Ascending aorta (tissue), 2 donors: Measurements from ENCODE around the gene RFTN1. TPM values are rescaled to one million over a fixed set of nuclear protein-coding genes. Genes with fewer than 3 reads are reported as not detected.

Experiments used
- DNase-seq, 2 donors: peaks; one replicate each; pipeline ENCODE4 v3.0.0-alpha.2; 2019; ENCODE audit warnings: low spot score in 2 of 2
- H3K27ac ChIP-seq, 2 donors: fragments of 200-600 bp; sonication (generic); one replicate each; pipeline ENCODE4 v1.5.1; 2016 to 2017; ENCODE audit warnings: mild to moderate bottlenecking in 1 of 2
- H3K27me3 ChIP-seq: fragments of 200-600 bp; sonication (generic); one replicate; pipeline ENCODE4 v1.5.1; 2017
- H3K36me3 ChIP-seq, 2 donors: fragments of 200-600 bp; sonication (generic); one replicate each; pipeline ENCODE4 v1.5.1; 2016
- H3K4me1 ChIP-seq, 2 donors: fragments of 200-600 bp; sonication (generic); one replicate each; pipeline ENCODE4 v1.5.1; 2016 to 2017; ENCODE audit warnings: mild to moderate bottlenecking in 1 of 2
- H3K4me3 ChIP-seq, 2 donors: fragments of 200-600 bp; sonication (generic); one replicate each; pipeline ENCODE4 v1.5.1; 2016 to 2017; ENCODE audit warnings: mild to moderate bottlenecking in 1 of 2
- H3K9me3 ChIP-seq, 2 donors: fragments of 200-600 bp; sonication (generic); one replicate each; pipeline ENCODE4 v1.5.1; 2016
- intact Hi-C: fragments of 100-400 bp; cut with DNase I; formaldehyde crosslinking; loops from one replicate; pipeline ENCODE4 v1.15.1; 2023
- total RNA-seq: library from RNA; depleted of rRNA; stranded (reverse); fragments of >200 nt; gene quantifications from one replicate; pipeline ENCODE4 v1.1.0, GENCODE V29; 2016
- TF ChIP-seq, protein P1 (sequence below), 3 experiments: fragments of 200-600 bp in 2 of 3; fragments of 450-650 bp in 1 of 3; sonication (generic) in 2 of 3; IDR thresholded peaks; one replicate each; pipeline ENCODE4 v1.5.1; 2016 to 2019; ENCODE audit warnings: antibody characterized with exemption in 3 of 3, mild to moderate bottlenecking in 1 of 3, moderate library complexity in 1 of 3

The RFTN1 gene
- total RNA-seq, 1 donor from 2014 or later: 72.6 TPM

DNA sequence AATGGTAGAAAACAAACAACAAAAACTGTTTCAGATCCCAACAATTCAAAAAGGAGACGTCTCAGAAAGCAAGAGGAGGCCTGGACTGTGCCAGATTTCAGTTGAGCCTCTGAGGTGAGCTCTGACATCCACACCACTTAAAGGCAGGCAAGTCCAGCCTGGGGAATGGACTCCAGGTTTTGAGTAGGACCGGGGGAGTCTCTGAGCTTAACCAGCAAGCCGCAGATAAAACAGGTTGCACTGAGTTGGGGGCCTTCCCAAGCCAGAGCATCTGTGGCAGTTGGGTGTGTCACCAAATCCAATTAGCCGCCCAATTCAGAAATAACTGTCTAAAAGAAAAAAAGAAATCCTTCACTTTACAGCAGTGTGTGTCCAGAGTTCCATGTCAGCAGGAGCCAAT is 193.8 kb downstream of the RFTN1 start:
- Histone ChIP-seq H3K36me3 (peaks cover 41 to 72% of the 10 kb centered on the region in 2 donors), H3K4me1 (no peaks in the 10 kb centered on the region), H3K27me3 (no peaks in the 10 kb centered on the region), H3K9me3 (no peaks in the 10 kb centered on the region), H3K4me3 (no peak overlapping the region), H3K27ac (no peak overlapping the region)
- TF ChIP-seq, protein P1, sequence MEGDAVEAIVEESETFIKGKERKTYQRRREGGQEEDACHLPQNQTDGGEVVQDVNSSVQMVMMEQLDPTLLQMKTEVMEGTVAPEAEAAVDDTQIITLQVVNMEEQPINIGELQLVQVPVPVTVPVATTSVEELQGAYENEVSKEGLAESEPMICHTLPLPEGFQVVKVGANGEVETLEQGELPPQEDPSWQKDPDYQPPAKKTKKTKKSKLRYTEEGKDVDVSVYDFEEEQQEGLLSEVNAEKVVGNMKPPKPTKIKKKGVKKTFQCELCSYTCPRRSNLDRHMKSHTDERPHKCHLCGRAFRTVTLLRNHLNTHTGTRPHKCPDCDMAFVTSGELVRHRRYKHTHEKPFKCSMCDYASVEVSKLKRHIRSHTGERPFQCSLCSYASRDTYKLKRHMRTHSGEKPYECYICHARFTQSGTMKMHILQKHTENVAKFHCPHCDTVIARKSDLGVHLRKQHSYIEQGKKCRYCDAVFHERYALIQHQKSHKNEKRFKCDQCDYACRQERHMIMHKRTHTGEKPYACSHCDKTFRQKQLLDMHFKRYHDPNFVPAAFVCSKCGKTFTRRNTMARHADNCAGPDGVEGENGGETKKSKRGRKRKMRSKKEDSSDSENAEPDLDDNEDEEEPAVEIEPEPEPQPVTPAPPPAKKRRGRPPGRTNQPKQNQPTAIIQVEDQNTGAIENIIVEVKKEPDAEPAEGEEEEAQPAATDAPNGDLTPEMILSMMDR (IDR thresholded peaks at IDR 0.05): no peak
- intact Hi-C loops: no loop called here
- DNase-seq: no peak

DNA sequence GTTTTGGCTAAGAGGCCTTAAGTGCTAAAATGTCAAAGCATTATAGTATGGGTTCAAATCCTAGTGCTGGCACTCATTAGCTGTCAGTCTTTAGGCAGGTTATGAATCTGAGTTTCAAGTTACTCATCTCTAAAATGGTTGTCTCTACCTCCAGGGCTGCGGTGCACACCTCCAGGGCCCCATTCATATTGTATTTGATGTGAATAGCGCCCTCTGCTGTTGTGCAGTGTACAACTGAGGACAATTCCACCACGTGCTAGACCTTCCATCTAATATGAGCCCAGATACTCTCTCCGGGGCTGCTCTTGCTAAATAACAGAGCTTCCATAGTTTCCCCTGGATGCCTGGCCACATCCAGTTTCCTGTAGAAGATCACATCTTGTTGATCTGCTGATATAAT is 194.2 kb downstream of the RFTN1 start:
- Histone ChIP-seq H3K9me3 (no peaks in the 10 kb centered on the region), H3K27me3 (no peaks in the 10 kb centered on the region), H3K4me1 (no peaks in the 10 kb centered on the region), H3K36me3 (peaks cover 43 to 72% of the 10 kb centered on the region in 2 donors), H3K27ac (no peak overlapping the region), H3K4me3 (no peak overlapping the region)
- intact Hi-C loops: no loop called here
- no peak for DNase-seq
- TF ChIP-seq, protein P1 (IDR thresholded peaks at IDR 0.05): no peak

DNA sequence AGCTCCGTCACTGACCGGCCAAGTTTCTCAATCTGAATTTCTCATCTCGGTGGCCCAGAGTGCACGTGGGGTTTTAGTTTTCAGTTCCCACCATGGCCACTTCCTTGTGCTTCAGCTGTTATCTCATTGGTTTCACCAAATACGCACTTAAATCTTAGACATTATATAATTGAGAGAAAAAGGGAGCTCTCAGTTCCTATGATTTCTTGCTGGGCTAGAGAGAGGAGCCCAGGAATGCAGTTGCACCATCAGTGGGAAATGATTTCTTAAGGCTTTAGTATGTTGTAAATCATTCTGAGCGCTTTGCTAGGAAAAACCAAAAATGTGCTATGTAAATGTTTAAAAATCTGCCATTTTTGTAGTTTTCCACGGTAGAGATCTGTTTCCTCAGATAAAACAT is 195.3 kb downstream of the RFTN1 start:
- TF ChIP-seq, protein P1 (IDR thresholded peaks at IDR 0.05): no peak
- no peaks in the 10 kb centered on the region for H3K4me1 ChIP-seq
- no peak for DNase-seq
- H3K4me3 ChIP-seq: no peak overlapping the region
- no peaks in the 10 kb centered on the region for H3K9me3 ChIP-seq
- H3K27ac ChIP-seq: no peak overlapping the region
- H3K27me3 ChIP-seq: no peaks in the 10 kb centered on the region
- H3K36me3 ChIP-seq: peaks cover 49 to 69% of the 10 kb centered on the region in 2 donors
- intact Hi-C loops: no loop called here

DNA sequence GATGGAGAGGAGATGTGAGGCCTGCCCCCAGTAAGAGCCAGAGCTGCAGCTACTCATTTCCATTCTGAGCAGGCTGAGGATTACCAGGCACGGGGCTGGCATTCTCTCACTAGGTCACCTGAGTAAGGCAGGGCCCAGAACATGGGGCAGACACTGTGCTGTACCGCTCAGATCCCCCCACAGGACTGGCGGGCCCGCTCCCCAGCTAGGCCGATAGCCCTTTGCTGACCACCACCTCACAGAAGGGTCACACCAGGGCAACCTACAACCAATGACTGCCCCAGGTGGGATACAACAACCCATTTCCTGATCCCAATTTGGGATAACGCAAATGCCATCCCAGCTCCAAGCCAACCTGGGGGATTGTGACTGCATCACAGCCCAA is 195.9 kb downstream of the RFTN1 start:
- TF ChIP-seq, protein P1 (IDR thresholded peaks at IDR 0.05): no peak
- Histone ChIP-seq H3K27ac (no peak overlapping the region), H3K4me3 (no peak overlapping the region), H3K9me3 (no peaks in the 10 kb centered on the region), H3K27me3 (no peaks in the 10 kb centered on the region), H3K36me3 (peaks cover 45 to 67% of the 10 kb centered on the region in 2 donors), H3K4me1 (no peaks in the 10 kb centered on the region)
- intact Hi-C loops: no loop called here
- no peak for DNase-seq

DNA sequence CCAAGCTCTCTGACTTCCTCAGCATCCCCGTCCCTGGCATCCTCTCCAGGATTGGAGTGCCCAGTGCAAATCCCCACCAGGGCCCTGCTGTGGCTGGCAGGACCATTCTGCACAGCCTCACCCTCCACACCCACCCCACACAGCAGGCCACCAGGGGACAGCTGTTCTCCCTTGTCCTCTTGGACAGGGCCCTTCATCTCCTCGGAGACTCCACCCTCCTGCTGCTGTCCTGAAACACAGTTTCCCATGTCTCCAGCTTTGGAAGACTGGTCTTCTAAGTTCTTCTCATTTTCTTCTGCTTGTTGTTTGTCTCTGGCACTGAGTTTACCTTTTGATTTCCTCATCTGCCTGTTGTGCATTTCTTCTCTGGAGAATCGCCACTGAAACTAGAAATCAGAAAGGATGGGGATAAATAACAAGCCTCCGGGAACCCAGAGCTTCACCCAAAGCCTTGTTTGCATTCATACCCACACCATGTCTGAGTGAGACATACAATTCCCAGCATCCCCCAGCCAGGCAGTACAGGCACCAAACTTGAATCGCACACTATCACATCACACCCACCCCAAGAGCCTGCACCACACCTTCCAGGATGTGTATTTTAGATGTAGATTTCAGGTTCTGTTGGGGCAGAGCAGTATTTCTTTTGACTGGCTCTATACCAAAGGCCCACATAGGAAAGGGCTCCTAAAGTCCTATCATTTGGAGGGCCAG is 196.5 kb downstream of the RFTN1 start:
- H3K9me3 ChIP-seq: no peaks in the 10 kb centered on the region
- H3K27ac ChIP-seq: no peak overlapping the region
- peaks cover 44 to 62% of the 10 kb centered on the region in 2 donors for H3K36me3 ChIP-seq
- TF ChIP-seq, protein P1 (IDR thresholded peaks at IDR 0.05): no peak
- no peaks in the 10 kb centered on the region for H3K4me1 ChIP-seq
- no peaks in the 10 kb centered on the region for H3K27me3 ChIP-seq
- intact Hi-C loops: no loop called here
- DNase-seq: no peak
- no peak overlapping the region for H3K4me3 ChIP-seq
